Measurements from ENCODE around the gene SKOR1. TPM values are rescaled to one million over a fixed set of nuclear protein-coding genes. Genes with fewer than 3 reads are reported as not detected.

Gene SKOR1
- total and polyA plus RNA-seq, 3 donors from 2014 or later = 1.1 to 2.2 (median 1.3) TPM

- Histone ChIP-seq H3K36me3 (ENCODE audit: low read depth, missing control alignments) (no peaks in the 10 kb centered on the region), H3K27ac (no peak overlapping the region), H3K9me3 (no peaks in the 10 kb centered on the region), H3K4me3 (no peak overlapping the region), H3K4me1 (no peaks in the 10 kb centered on the region), H3K27me3 (no peaks in the 10 kb centered on the region)
- 85 to 89% methylated on average over 12 of the region's 12 CpGs for WGBS, 2 donors
- DNase-seq = no peak
- intact Hi-C loops (cut with DNase I; ENCODE audit: low total_unique reads) = no loop called here
- TF ChIP-seq CTCF (IDR thresholded peaks at IDR 0.05) (no peak), POLR2A (IDR thresholded peaks at IDR 0.05) (no peak)
Observed at GRCh38 chr15:67784856-67785430, 40.4 kb upstream of the SKOR1 start.

GRCh38 chr15:67785431-67785830, 39.9 kb upstream of the SKOR1 start:
- intact Hi-C loops (cut with DNase I; ENCODE audit: low total_unique reads) = no loop called here

GRCh38 chr15:67786646-67787045, 38.7 kb upstream of the SKOR1 start:
- TF ChIP-seq CTCF (IDR thresholded peaks at IDR 0.05) (no peak), POLR2A (IDR thresholded peaks at IDR 0.05) (no peak)
- no peak overlapping the region for H3K4me3 ChIP-seq
- no peak overlapping the region for H3K27ac ChIP-seq
- no peaks in the 10 kb centered on the region for H3K4me1 ChIP-seq
- H3K9me3 ChIP-seq = no peaks in the 10 kb centered on the region
- DNase-seq = no peak
- no peaks in the 10 kb centered on the region for H3K27me3 ChIP-seq
- intact Hi-C loops (cut with DNase I; ENCODE audit: low total_unique reads) = no loop called here
- WGBS, 2 donors = 88 to 98% methylated on average over 4 of the region's 4 CpGs
- no peaks in the 10 kb centered on the region for H3K36me3 ChIP-seq (ENCODE audit: low read depth, missing control alignments)

More at GRCh38 chr15:67785431-67785830, 39.9 kb upstream of the SKOR1 start:
- 79 to 83% methylated on average over 5 of the region's 5 CpGs for WGBS, 2 donors
- H3K4me3 ChIP-seq = no peak overlapping the region
- no peak overlapping the region for H3K27ac ChIP-seq
- H3K4me1 ChIP-seq = no peaks in the 10 kb centered on the region
- H3K36me3 ChIP-seq (ENCODE audit: low read depth, missing control alignments) = no peaks in the 10 kb centered on the region
- no peaks in the 10 kb centered on the region for H3K27me3 ChIP-seq
- TF ChIP-seq POLR2A (IDR thresholded peaks at IDR 0.05) (no peak), CTCF (IDR thresholded peaks at IDR 0.05) (no peak)
- no peaks in the 10 kb centered on the region for H3K9me3 ChIP-seq
- no peak for DNase-seq

- H3K27me3 ChIP-seq = no peaks in the 10 kb centered on the region
- no peak for TF ChIP-seq POLR2A (IDR thresholded peaks at IDR 0.05)
- TF ChIP-seq CTCF (IDR thresholded peaks at IDR 0.05) = no peak
- H3K36me3 ChIP-seq (ENCODE audit: low read depth, missing control alignments) = no peaks in the 10 kb centered on the region
- H3K27ac ChIP-seq = no peak overlapping the region
- H3K9me3 ChIP-seq = no peaks in the 10 kb centered on the region
- no peaks in the 10 kb centered on the region for H3K4me1 ChIP-seq
- no peak overlapping the region for H3K4me3 ChIP-seq
- intact Hi-C loops (cut with DNase I; ENCODE audit: low total_unique reads) = no loop called here
- no peak for DNase-seq
Observed at GRCh38 chr15:67788986-67789385, 36.3 kb upstream of the SKOR1 start.

GRCh38 chr15:67790610-67791319, 34.5 kb upstream of the SKOR1 start:
- no peaks in the 10 kb centered on the region for H3K27me3 ChIP-seq
- H3K27ac ChIP-seq = no peak overlapping the region
- no peaks in the 10 kb centered on the region for H3K4me1 ChIP-seq
- no peak for TF ChIP-seq POLR2A (IDR thresholded peaks at IDR 0.05)
- H3K9me3 ChIP-seq = no peaks in the 10 kb centered on the region
- intact Hi-C loops (cut with DNase I; ENCODE audit: low total_unique reads) = no loop called here
- H3K36me3 ChIP-seq (ENCODE audit: low read depth, missing control alignments) = no peaks in the 10 kb centered on the region
- DNase-seq = no peak
- no peak overlapping the region for H3K4me3 ChIP-seq
- WGBS, 2 donors = 89 to 99% methylated on average over 3 of the region's 3 CpGs
